ENCODE data around the gene PPP3R1.

DNA sequence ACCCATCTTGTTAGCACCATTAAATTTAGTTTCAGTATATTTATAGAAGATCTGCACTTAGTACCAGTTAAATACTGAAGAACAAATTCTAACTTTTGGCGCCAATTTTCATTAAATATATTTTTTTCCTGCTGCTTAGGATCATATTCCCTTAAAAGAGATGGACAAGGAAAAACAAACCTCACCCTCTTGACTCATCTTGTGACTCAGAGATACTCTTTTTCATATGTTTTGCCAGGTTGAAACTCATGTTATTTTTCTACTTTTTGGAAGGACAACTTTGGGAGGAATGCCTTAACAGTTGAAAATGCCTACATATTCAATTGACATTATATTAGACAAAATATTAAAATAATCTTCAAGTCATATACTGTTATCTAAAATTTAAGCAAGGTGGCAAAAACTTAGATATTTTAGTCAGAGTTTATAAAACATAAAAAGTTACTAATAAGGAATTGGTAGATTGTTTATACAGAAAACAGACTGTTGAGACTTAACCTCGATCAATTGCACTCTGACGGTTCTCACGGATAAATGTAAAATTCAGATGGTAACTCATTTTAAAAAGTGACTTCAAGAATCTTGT, 58.5 kb downstream of the PPP3R1 start:
- TF ChIP-seq, protein P1, sequence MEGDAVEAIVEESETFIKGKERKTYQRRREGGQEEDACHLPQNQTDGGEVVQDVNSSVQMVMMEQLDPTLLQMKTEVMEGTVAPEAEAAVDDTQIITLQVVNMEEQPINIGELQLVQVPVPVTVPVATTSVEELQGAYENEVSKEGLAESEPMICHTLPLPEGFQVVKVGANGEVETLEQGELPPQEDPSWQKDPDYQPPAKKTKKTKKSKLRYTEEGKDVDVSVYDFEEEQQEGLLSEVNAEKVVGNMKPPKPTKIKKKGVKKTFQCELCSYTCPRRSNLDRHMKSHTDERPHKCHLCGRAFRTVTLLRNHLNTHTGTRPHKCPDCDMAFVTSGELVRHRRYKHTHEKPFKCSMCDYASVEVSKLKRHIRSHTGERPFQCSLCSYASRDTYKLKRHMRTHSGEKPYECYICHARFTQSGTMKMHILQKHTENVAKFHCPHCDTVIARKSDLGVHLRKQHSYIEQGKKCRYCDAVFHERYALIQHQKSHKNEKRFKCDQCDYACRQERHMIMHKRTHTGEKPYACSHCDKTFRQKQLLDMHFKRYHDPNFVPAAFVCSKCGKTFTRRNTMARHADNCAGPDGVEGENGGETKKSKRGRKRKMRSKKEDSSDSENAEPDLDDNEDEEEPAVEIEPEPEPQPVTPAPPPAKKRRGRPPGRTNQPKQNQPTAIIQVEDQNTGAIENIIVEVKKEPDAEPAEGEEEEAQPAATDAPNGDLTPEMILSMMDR (conservative IDR thresholded peaks at IDR 0.05; ENCODE audit: low read depth, low read length): no peak
- no peak for TF ChIP-seq EZH2 (IDR thresholded peaks at IDR 0.05; ENCODE audit: borderline replicate concordance, low read depth, low read length, poor library complexity, severe bottlenecking)
